Osteocyte (in vitro differentiated cells): ENCODE data around the gene SPSB3. TPM values are rescaled to one million over a fixed set of nuclear protein-coding genes. Genes with fewer than 3 reads are reported as not detected.

ENCODE experiments used
- DNase-seq: peaks from one replicate; pipeline ENCODE4 v3.0.0; 2021; ENCODE audit warnings: mixed read lengths; ENCODE audit not compliant: unreplicated experiment; ENCODE audit errors: extremely low spot score
- H3K27ac Mint-ChIP-seq: one replicate; pipeline ENCODE4 v1.8.0; 2021; ENCODE audit warnings: mild to moderate bottlenecking, mixed read lengths; ENCODE audit not compliant: unreplicated experiment
- H3K27me3 Mint-ChIP-seq: one replicate; pipeline ENCODE4 v1.8.0; 2021; ENCODE audit warnings: mixed read lengths; ENCODE audit not compliant: unreplicated experiment
- H3K36me3 Mint-ChIP-seq: one replicate; pipeline ENCODE4 v1.8.0; 2021; ENCODE audit warnings: mixed read lengths; ENCODE audit not compliant: unreplicated experiment
- H3K4me1 Mint-ChIP-seq: one replicate; pipeline ENCODE4 v1.8.0; 2021; ENCODE audit warnings: mixed read lengths; ENCODE audit not compliant: unreplicated experiment
- H3K4me3 Mint-ChIP-seq: one replicate; pipeline ENCODE4 v1.8.0; 2021; ENCODE audit warnings: mild to moderate bottlenecking, moderate library complexity, mixed read lengths; ENCODE audit not compliant: unreplicated experiment
- H3K9me3 Mint-ChIP-seq: one replicate; pipeline ENCODE4 v1.8.0; 2021; ENCODE audit warnings: mixed read lengths; ENCODE audit not compliant: unreplicated experiment
- long read RNA-seq: library from polyadenylated mRNA; unstranded; transcript quantifications from one replicate; pipeline ENCODE4 v2.0.0, GENCODE V29; 2021
- total RNA-seq: library from RNA; stranded (reverse); gene quantifications from 2 replicates; pipeline ENCODE4 v1.2.1, GENCODE V29; 2021
- TF ChIP-seq, protein P1 (sequence below): fragments of 200-600 bp; sonication (generic); IDR thresholded peaks from 2 replicates; pipeline ENCODE4 v1.5.0; 2021; ENCODE audit warnings: antibody characterized with exemption, mild to moderate bottlenecking, moderate library complexity

The SPSB3 gene
- total RNA-seq: 52.8 and 53.4 TPM in 2 replicates
- long read RNA-seq, transcript SPSB3-209 (6 exons, 1,628 nt): minor isoform, 11 of 56 reads
- long read RNA-seq, transcript SPSB3-208 (7 exons, 1,784 nt): major isoform, 38 of 56 reads
- long read RNA-seq, partial matches to known transcripts: 1 of 56 reads
- long read RNA-seq, other reads (novel, unspliced or antisense): 2 of 56 reads

DNA sequence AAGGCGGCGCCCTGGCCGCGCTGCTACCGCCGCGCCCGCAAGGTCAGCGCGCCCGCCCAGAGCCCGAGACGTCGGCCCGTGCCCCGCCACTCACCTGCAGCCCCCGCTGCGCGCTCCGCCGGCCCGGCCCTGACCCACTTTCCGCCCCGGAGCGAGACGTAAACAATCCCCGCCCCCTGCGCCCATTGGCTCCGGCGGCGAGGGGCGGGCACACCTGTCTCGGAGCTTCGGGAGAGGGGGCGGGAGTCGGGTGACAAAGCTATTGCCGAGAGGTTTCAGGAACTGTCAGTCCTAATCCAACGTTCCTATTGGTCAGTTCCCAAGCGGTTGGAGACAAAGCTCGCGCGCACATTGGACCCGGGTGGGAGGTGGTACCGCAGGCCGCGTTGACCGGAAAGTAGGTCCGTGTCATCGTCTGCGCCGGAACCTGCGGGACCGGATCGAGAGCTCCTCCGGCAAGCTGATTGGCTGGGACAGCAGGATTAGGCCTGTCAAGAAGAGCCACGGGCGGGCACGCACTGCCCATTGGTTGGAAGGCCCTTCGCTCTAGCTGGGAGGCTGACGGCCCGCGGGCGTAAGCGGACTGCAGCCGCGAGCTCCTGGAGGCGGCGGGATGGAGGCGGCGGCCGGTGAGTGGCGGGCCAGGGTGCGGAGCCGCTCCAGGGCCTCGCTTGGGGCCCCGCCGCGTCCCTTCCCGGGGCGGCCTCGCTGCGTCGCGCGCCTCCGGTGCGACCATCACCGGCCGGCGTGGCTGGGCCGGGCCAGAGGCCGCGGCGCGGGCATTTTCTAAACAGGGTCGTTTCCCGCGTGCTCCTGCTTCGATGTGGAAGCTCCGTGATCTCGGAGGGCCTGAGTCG, at the start of gene SPSB3, which contains the start of gene NUBP2:
Gene SPSB3 (minus strand): TSS at position 164 of the 857 bp plus-strand sequence. CDS start 1,088 bp downstream, outside the sequence.
Gene NUBP2 (plus strand): TSS at position 553 of the 857 bp plus-strand sequence. CDS start 61 bp downstream, at position 614.
- Mint-ChIP-seq H3K36me3 (peaks cover 1% of the 10 kb centered on the region), H3K27me3 (no peaks in the 10 kb centered on the region), H3K4me1 (peaks cover 26% of the 10 kb centered on the region), H3K27ac (peak within 1 kb of the TSS; percentile 61), H3K4me3 (peak within 1 kb of the TSS; percentile 87), H3K9me3 (no peaks in the 10 kb centered on the region)
- DNase-seq: peak; percentile 100
- TF ChIP-seq, protein P1, sequence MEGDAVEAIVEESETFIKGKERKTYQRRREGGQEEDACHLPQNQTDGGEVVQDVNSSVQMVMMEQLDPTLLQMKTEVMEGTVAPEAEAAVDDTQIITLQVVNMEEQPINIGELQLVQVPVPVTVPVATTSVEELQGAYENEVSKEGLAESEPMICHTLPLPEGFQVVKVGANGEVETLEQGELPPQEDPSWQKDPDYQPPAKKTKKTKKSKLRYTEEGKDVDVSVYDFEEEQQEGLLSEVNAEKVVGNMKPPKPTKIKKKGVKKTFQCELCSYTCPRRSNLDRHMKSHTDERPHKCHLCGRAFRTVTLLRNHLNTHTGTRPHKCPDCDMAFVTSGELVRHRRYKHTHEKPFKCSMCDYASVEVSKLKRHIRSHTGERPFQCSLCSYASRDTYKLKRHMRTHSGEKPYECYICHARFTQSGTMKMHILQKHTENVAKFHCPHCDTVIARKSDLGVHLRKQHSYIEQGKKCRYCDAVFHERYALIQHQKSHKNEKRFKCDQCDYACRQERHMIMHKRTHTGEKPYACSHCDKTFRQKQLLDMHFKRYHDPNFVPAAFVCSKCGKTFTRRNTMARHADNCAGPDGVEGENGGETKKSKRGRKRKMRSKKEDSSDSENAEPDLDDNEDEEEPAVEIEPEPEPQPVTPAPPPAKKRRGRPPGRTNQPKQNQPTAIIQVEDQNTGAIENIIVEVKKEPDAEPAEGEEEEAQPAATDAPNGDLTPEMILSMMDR: no peak

DNA sequence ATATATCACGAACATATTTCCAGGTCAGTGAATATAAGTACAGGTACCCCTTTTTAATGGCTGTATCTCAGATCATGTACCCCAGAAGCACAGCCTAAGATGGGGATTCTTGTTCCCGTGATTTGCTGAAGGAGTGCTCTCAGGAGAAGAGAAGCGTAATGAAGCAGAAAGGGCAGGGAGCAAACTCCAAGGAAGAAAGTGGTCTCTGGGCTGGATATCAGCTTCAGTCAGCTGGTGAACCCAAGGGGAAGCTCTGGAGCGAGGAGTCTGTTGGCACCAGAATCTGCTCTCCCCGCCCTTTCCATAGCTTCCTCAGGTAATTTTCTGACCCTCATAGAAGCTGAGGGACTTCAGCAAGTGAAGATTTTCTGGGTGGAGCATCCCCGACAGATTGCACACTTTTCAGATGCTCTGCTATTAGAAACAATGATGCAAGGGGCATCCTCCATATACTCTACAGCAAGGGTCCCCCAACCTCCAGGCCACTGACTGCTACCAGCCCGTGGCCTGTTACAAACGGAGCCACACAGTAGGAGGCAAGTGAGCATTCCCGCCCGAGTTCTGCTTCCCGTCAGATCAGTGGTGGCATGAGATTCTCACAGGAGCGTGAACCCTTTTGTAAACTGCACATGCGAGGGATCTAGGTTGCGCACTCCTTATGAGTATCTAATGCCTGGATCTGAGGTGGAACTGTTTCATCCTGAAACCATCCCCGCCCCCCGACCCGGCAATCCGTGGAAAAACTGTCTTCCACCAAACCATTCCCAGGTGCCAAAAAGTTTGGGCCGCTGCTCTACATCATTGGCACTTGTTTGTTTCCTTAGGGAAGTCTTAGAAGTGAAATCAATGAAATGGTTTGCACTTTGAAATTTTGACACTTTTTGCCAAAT, 49.1 kb upstream of the SPSB3 start:
- Mint-ChIP-seq H3K4me3 (no peak overlapping the region), H3K9me3 (no peaks in the 10 kb centered on the region), H3K27ac (no peak overlapping the region), H3K36me3 (peaks cover 11% of the 10 kb centered on the region), H3K27me3 (no peaks in the 10 kb centered on the region), H3K4me1 (peaks cover 25% of the 10 kb centered on the region)
- TF ChIP-seq, protein P1: no peak
- DNase-seq: no peak

DNA sequence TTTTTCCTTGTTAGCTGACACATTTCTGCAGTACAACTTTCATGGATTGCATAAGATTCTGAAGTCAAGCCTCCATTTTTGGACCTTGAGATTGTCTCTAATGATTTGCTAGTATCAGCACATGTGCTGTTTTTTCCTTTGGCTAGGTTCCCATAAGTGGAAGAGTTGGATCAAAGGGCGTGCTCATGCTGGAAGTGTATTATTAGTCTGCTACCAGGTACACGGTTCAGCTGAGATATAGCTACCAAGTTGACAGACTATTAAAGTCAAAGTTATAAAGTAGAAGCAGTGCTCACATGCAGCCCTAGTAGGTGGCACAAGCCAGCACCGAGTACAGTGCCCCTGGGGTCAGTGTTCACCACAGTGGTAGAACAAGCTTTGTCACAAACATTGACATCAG, 47.8 kb upstream of the SPSB3 start:
- TF ChIP-seq, protein P1: no peak
- DNase-seq: no peak
- Mint-ChIP-seq H3K27ac (no peak overlapping the region), H3K4me1 (peaks cover 30% of the 10 kb centered on the region), H3K27me3 (no peaks in the 10 kb centered on the region), H3K36me3 (peaks cover 11% of the 10 kb centered on the region), H3K4me3 (no peak overlapping the region), H3K9me3 (no peaks in the 10 kb centered on the region)

DNA sequence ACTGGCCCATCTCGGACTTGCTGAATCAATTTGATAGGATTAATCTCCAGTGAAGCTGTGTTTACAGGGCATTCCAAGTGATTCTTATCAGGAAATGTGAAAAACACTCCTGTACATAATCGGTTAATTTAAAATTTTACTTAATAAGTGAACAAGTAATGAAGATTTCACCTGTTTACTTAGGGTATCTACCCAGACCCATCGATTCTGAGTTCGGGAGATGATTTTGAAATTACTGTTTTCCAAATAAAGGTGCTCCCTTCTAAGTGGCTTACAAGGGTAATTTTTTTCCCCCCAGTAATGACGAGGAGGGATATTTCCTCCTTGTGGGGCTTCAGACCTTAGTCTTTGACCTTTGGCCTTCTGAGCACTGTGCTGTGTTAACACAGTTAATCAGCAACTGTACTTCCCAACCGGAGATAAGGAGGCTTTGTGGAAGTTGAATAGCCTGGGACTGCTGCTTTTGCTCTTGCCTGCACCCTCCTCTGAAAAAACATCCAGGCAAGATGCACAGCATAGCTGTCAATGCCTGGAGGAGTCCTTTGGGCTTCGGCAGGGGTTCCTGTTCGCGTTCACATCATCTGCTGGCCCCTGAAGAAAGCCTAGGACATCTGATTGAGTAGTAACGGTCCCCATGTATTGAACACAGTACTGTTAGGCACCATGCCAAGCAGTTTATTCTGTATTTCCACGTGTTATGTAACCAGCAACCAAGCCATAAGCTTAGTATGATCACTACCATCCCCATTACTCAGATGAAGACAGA, 46.5 kb upstream of the SPSB3 start:
- Mint-ChIP-seq H3K27me3 (no peaks in the 10 kb centered on the region), H3K9me3 (no peaks in the 10 kb centered on the region), H3K4me3 (peak overlapping the region; percentile 91), H3K27ac (no peak overlapping the region), H3K36me3 (peaks cover 11% of the 10 kb centered on the region), H3K4me1 (peaks cover 40% of the 10 kb centered on the region)
- no peak for DNase-seq
- TF ChIP-seq, protein P1: no peak
